H1 (cell line): Measurements from ENCODE around the gene PVALB. TPM values are rescaled to one million over a fixed set of nuclear protein-coding genes. Genes with fewer than 3 reads are reported as not detected.

Experiments
- CTCF ChIA-PET: fragments of 300-600 bp; sonication (Branson Sonifier 250); formaldehyde crosslinking; loops from one replicate; lab custom pipeline; 2021; ENCODE audit not compliant: partially characterized antibody; lab: Charles Lee
- POLR2A ChIA-PET: fragments of 300-600 bp; sonication (Branson Sonifier 250); formaldehyde crosslinking; loops from one replicate; lab custom pipeline; 2021; ENCODE audit warnings: inconsistent platforms; ENCODE audit not compliant: partially characterized antibody; lab: Charles Lee
- DNase-seq, 2 experiments: peaks; one replicate each; pipeline versions ENCODE4 v3.0.0 to v3.0.0-alpha.2; 2010 to 2022; ENCODE audit warnings: low spot score in 2 of 2, low read depth in 1 of 2, mixed read lengths in 1 of 2
- FAIRE-seq: peaks from 2 replicates; lab custom pipeline; 2011; peaks lifted over from hg19 to GRCh38; lab: Jason Lieb, UNC
- H2AFZ ChIP-seq: 2 replicates; pipeline ENCODE4 v1.8.1; 2012; ENCODE audit warnings: low read length, inconsistent platforms
- H2AK5ac ChIP-seq: 2 replicates; pipeline ENCODE4 v1.6.1; 2013; ENCODE audit warnings: low read depth, low read length
- H2BK120ac ChIP-seq: replicated peaks from 2 replicates; pipeline ENCODE3; 2013; ENCODE audit warnings: low read depth, low read length, inconsistent platforms
- H2BK12ac ChIP-seq: 2 replicates; pipeline ENCODE4 v1.6.1; 2013; ENCODE audit warnings: low read depth, low read length
- H2BK15ac ChIP-seq: 2 replicates; pipeline ENCODE4 v1.6.1; 2013; ENCODE audit warnings: low read length
- H2BK20ac ChIP-seq: 2 replicates; pipeline ENCODE4 v1.6.1; 2013; ENCODE audit warnings: low read length
- H2BK5ac ChIP-seq: 2 replicates; pipeline ENCODE4 v1.6.1; 2013; ENCODE audit warnings: low read depth, low read length
- H3K14ac ChIP-seq: 2 replicates; pipeline ENCODE4 v1.6.1; 2013; ENCODE audit warnings: inconsistent platforms; ENCODE audit not compliant: insufficient read length
- H3K18ac ChIP-seq: 2 replicates; pipeline ENCODE4 v1.6.1; 2013; ENCODE audit warnings: low read length; ENCODE audit errors: extremely low read depth
- H3K23ac ChIP-seq: 2 replicates; pipeline ENCODE4 v1.6.1; 2013; ENCODE audit warnings: inconsistent platforms; ENCODE audit not compliant: insufficient read length
- H3K23me2 ChIP-seq: 2 replicates; pipeline ENCODE4 v1.6.1; 2013; ENCODE audit warnings: low read depth, low read length
- H3K27ac ChIP-seq: 2 replicates; pipeline ENCODE4 v1.6.1; 2011; ENCODE audit warnings: low read depth, low read length, inconsistent platforms
- H3K27me3 ChIP-seq, 4 experiments: replicated peaks in 1 of 4; 1 replicate in 1 of 4; 2 replicates in 3 of 4; pipeline versions ENCODE4 v1.6.1 to v1.8.1; 2011 to 2013; ENCODE audit warnings: low read length in 3 of 4, mild to moderate bottlenecking in 3 of 4, inconsistent platforms in 2 of 4, mixed read lengths in 2 of 4, moderate library complexity in 1 of 4; ENCODE audit not compliant: control insufficient read depth in 3 of 4, insufficient read depth in 3 of 4; ENCODE audit errors: extremely low read depth in 1 of 4
- H3K36me3 ChIP-seq, 4 experiments: 2 replicates each; pipeline versions ENCODE4 v1.6.1 to v1.8.1; 2011 to 2013; ENCODE audit warnings: mild to moderate bottlenecking in 4 of 4, low read length in 3 of 4, moderate library complexity in 2 of 4, control low read depth in 1 of 4, inconsistent platforms in 1 of 4; ENCODE audit not compliant: insufficient read depth in 4 of 4, control insufficient read depth in 2 of 4
- H3K4ac ChIP-seq: replicated peaks from 2 replicates; pipeline ENCODE3; 2013; ENCODE audit warnings: low read length, low read depth, mixed read lengths, inconsistent platforms; ENCODE audit not compliant: insufficient read length
- H3K4me1 ChIP-seq, 4 experiments: replicated peaks in 1 of 4; 1 replicate in 1 of 4; 2 replicates in 3 of 4; pipeline versions ENCODE4 v1.6.1 to v1.8.1; 2011 to 2013; ENCODE audit warnings: low read length in 3 of 4, inconsistent platforms in 2 of 4, mixed read lengths in 1 of 4; ENCODE audit not compliant: insufficient read depth in 4 of 4, control insufficient read depth in 3 of 4
- H3K4me2 ChIP-seq, 2 experiments: 2 replicates each; pipeline versions ENCODE4 v1.6.1 to v1.8.1; 2011 to 2013; ENCODE audit warnings: low read depth in 2 of 2, low read length in 2 of 2, control low read depth in 1 of 2, inconsistent platforms in 1 of 2, mild to moderate bottlenecking in 1 of 2; ENCODE audit not compliant: insufficient read depth in 1 of 2
- H3K4me3 ChIP-seq, 4 experiments: fragments of 200-600, 300-600 bp in 1 of 4; sonication (generic), shearing (Covaris generic), sonication (Bioruptor Twin) in 1 of 4; 2 replicates each; pipeline versions ENCODE4 v1.5.1 to v1.8.1; 2011 to 2016; ENCODE audit warnings: low read length in 4 of 4, low read depth in 3 of 4, control low read depth in 2 of 4, inconsistent platforms in 2 of 4, mild to moderate bottlenecking in 2 of 4, mixed read lengths in 1 of 4, moderate library complexity in 1 of 4; ENCODE audit not compliant: insufficient read depth in 2 of 4; ENCODE audit errors: extremely low read depth in 1 of 4
- H3K56ac ChIP-seq: replicated peaks from 2 replicates; pipeline ENCODE3; 2013; ENCODE audit warnings: low read depth, mild to moderate bottlenecking, mixed read lengths, low read length, inconsistent platforms; ENCODE audit not compliant: insufficient read length
- H3K79me1 ChIP-seq: 2 replicates; pipeline ENCODE4 v1.6.1; 2013; ENCODE audit warnings: low read depth, low read length, control low read depth
- H3K79me2 ChIP-seq, 2 experiments: 2 replicates each; pipeline versions ENCODE4 v1.6.1 to v1.8.1; 2012 to 2013; ENCODE audit warnings: low read length in 2 of 2, mild to moderate bottlenecking in 2 of 2, inconsistent platforms in 1 of 2; ENCODE audit not compliant: insufficient read depth in 2 of 2, control insufficient read depth in 1 of 2
- H3K9ac ChIP-seq, 4 experiments: replicated peaks in 1 of 4; 1 replicate in 1 of 4; 2 replicates in 3 of 4; pipeline versions ENCODE4 v1.6.1 to v1.8.1; 2011 to 2013; ENCODE audit warnings: low read depth in 3 of 4, low read length in 3 of 4, control low read depth in 2 of 4, mild to moderate bottlenecking in 2 of 4, moderate library complexity in 2 of 4, inconsistent platforms in 1 of 4; ENCODE audit errors: extremely low read depth in 1 of 4
- H3K9me3 ChIP-seq, 2 experiments: 2 replicates each; pipeline versions ENCODE4 v1.6.1 to v1.8.1; 2012 to 2013; ENCODE audit warnings: mild to moderate bottlenecking in 2 of 2, moderate library complexity in 2 of 2, control low read depth in 1 of 2, inconsistent platforms in 1 of 2, low read depth in 1 of 2, low read length in 1 of 2, mixed read lengths in 1 of 2; ENCODE audit not compliant: insufficient read depth in 2 of 2
- H4K20me1 ChIP-seq, 2 experiments: replicated peaks in 1 of 2; 2 replicates each; pipeline versions ENCODE3 to v1.8.1; 2011 to 2013; ENCODE audit warnings: inconsistent platforms in 2 of 2, low read length in 2 of 2, mild to moderate bottlenecking in 1 of 2; ENCODE audit not compliant: insufficient read depth in 2 of 2, control insufficient read depth in 1 of 2
- H4K5ac ChIP-seq: 2 replicates; pipeline ENCODE4 v1.6.1; 2013; ENCODE audit warnings: low read length, low read depth, mixed read lengths, inconsistent platforms; ENCODE audit not compliant: insufficient read length
- H4K8ac ChIP-seq: 2 replicates; pipeline ENCODE4 v1.8.0; 2013; ENCODE audit warnings: mild to moderate bottlenecking, moderate library complexity, low read length, inconsistent platforms; ENCODE audit not compliant: insufficient read depth; ENCODE audit errors: extremely low read depth
- H4K91ac ChIP-seq: replicated peaks from 2 replicates; pipeline ENCODE3; 2013; ENCODE audit warnings: low read length, mixed read lengths, inconsistent platforms; ENCODE audit not compliant: insufficient read length
- CBX8 ChIP-seq: fragments of 300-800, 300-1000 bp; sonication (generic); IDR thresholded peaks from 2 replicates; pipeline ENCODE4 v1.7.1; 2016; ENCODE audit warnings: low read depth, low read length, borderline replicate concordance
- EZH2 ChIP-seq: fragments of 200-600 bp; sonication (generic); IDR thresholded peaks from 2 replicates; pipeline ENCODE4 v1.7.1; 2012; ENCODE audit warnings: low read depth, mild to moderate bottlenecking, moderate library complexity, low read length, inconsistent platforms; ENCODE audit not compliant: severe bottlenecking
- SP2 ChIP-seq: IDR thresholded peaks from 2 replicates; pipeline ENCODE4 v1.6.1; 2012; ENCODE audit warnings: mild to moderate bottlenecking, low read length, inconsistent platforms
- TBP ChIP-seq: IDR thresholded peaks from 2 replicates; pipeline ENCODE4 v1.6.1; 2011; ENCODE audit warnings: low read depth, low read length, improper control_type of control experiment
- WGBS, 2 experiments: shearing (Covaris generic) in 1 of 2; methylation state at CpG; one replicate each; pipeline versions ENCODE4 v1.1.6 to v1.1.7; 2013 to 2015; ENCODE audit warnings: low lambda C conversion rate in 2 of 2, mixed read lengths in 2 of 2, inconsistent platforms in 1 of 2, low coverage in 1 of 2, missing lambda C conversion rate in 1 of 2; ENCODE audit not compliant: insufficient replicate concordance in 2 of 2, insufficient coverage in 1 of 2, insufficient read length in 1 of 2; ENCODE audit errors: extremely low coverage in 1 of 2, missing lambda C conversion rate in 1 of 2; 5-methylcytosine and 5-hydroxymethylcytosine counted together
- polyA plus RNA-seq, 7 experiments: library from polyadenylated mRNA; depleted of rRNA in 3 of 7; stranded (reverse) in 5 of 7; unstranded in 2 of 7; fragments of >200 nt in 5 of 7; fragments of 200-250 nt in 2 of 7; gene quantifications; 1 replicate in 5 of 7; 2 replicates in 1 of 7; 4 replicates in 1 of 7; pipeline versions ENCODE4 v1.2.1 to v1.2.3, GENCODE V29; 2011 to 2013; ENCODE audit warnings: missing spikeins in 2 of 7, mixed read lengths in 2 of 7
- total RNA-seq: library from RNA; stranded (reverse); fragmentation: NEBNext Ultra II Directional; extraction: Animal tissue kit (Norgen Biotek cat#: 25700); gene quantifications from 2 replicates; pipeline ENCODE4 v1.2.1, GENCODE V29; 2021
- TF ChIP-seq, protein P1 (sequence below): IDR thresholded peaks from 2 replicates; pipeline ENCODE4 v1.6.1; 2011; ENCODE audit warnings: low read depth, mild to moderate bottlenecking, low read length; ENCODE audit not compliant: insufficient read depth
- TF ChIP-seq, protein P2 (sequence below): IDR thresholded peaks from 2 replicates; pipeline ENCODE4 v1.6.1; 2012; ENCODE audit warnings: inconsistent platforms

Gene PVALB
- total and polyA plus RNA-seq, 2 of the 8 experiments (the other 6 are each of a cell fraction or from before 2014, with no cell fraction given) = 1.7 to 5.4 TPM

DNA sequence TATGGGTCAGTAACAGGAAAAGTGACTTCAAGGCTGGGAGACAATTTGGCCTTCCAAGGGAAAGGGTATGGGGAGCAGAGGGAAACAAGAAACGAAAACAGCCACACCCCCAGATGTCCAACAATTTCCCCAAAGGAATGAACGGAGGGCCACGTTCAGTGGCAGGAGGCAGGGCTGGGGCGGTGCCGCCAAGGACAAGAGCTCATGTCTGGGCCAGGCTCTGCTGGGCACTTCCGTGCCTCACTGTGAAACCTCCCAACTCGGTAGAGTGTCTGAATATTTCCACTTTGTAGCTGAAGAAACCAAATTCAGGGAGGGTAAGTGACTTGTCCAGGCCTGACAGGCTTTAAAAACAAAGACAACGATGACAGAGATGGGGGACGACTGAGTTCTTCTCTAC, 52.8 kb downstream of the PVALB start:
- ChIA-PET CTCF (interaction anchor here (1.1 to 2.5 kb wide), 4 partner anchors 10 to 92 kb away, joined by 3 to 7 read pairs (median 3); no protein-coding TSS in a partner anchor), POLR2A (no interaction called here)
- Histone ChIP-seq H2AFZ (no peak overlapping the region), H3K9ac (no peak overlapping the region), H3K4me3 (no peak overlapping the region), H3K18ac (no peak overlapping the region), H3K4me1 (no peaks in the 10 kb centered on the region), H3K27ac (no peak overlapping the region), H2AK5ac (no peak overlapping the region), H4K8ac (no peak overlapping the region), H3K36me3 (peaks cover 3 to 20% (median 11%) of the 10 kb centered on the region in 4 experiments; a peak in 5 of 8 replicates), H2BK5ac (no peak overlapping the region), H3K79me2 (no peaks in the 10 kb centered on the region), H2BK12ac (no peak overlapping the region), H3K23me2 (no peaks in the 10 kb centered on the region), H3K23ac (no peak overlapping the region), H2BK15ac (no peak overlapping the region), H2BK20ac (no peak overlapping the region), H2BK120ac (no peak overlapping the region), H3K9me3 (no peaks in the 10 kb centered on the region), H4K91ac (no peak overlapping the region), H3K14ac (no peak overlapping the region), H3K79me1 (no peaks in the 10 kb centered on the region), H3K4ac (no peak overlapping the region), H3K27me3 (no peaks in the 10 kb centered on the region), H4K5ac (no peak overlapping the region), H3K4me2 (no peak overlapping the region), H4K20me1 (no peaks in the 10 kb centered on the region), H3K56ac (no peak overlapping the region)
- no peak for TF ChIP-seq TBP
- TF ChIP-seq, protein P1, sequence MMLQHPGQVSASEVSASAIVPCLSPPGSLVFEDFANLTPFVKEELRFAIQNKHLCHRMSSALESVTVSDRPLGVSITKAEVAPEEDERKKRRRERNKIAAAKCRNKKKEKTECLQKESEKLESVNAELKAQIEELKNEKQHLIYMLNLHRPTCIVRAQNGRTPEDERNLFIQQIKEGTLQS = no peak
- TF ChIP-seq, protein P2, sequence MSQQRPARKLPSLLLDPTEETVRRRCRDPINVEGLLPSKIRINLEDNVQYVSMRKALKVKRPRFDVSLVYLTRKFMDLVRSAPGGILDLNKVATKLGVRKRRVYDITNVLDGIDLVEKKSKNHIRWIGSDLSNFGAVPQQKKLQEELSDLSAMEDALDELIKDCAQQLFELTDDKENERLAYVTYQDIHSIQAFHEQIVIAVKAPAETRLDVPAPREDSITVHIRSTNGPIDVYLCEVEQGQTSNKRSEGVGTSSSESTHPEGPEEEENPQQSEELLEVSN = no peak
- TF ChIP-seq CBX8 = no peak
- no peak for TF ChIP-seq EZH2
- TF ChIP-seq SP2 = no peak
- FAIRE-seq (no peak), DNase-seq (no peak)
- WGBS, 2 experiments = 89% methylated on average over 9 of the region's 9 CpGs; no CpG with 5 or more reads in 1 of the 2 experiments
